Measurements from ENCODE around the gene GTF3C5. TPM values are rescaled to one million over a fixed set of nuclear protein-coding genes. Genes with fewer than 3 reads are reported as not detected.
"Not testable (repeated sequence)": the region's sequence is repeated elsewhere in the genome, so short reads cannot be mapped to it uniquely, and the experiment has no call there.

GTF3C5 gene
- total RNA-seq, 1 experiment from 2014 or later: 104 TPM

DNA sequence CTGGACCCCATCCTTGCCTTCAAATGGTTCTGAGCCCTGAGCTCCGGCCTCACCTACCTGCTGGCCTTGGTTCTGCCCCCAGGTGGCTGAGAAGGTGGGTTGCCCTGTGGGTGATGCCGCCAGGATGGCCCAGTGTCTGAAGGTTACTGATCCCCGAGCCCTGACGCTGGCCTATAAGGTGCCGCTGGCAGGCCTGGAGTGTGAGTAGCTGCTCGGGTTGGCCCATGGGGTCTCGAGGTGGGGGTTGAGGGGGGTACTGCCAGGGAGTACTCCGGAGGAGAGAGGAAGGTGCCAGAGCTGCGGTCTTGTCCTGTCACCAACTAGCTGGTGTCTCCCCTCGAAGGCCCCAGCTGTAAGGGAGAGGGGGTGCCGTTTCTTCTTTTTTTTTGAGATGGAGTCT is 36.2 kb downstream of the GTF3C5 start:
- POLR2A ChIA-PET: no interaction called here
- ATAC-seq: no peak

DNA sequence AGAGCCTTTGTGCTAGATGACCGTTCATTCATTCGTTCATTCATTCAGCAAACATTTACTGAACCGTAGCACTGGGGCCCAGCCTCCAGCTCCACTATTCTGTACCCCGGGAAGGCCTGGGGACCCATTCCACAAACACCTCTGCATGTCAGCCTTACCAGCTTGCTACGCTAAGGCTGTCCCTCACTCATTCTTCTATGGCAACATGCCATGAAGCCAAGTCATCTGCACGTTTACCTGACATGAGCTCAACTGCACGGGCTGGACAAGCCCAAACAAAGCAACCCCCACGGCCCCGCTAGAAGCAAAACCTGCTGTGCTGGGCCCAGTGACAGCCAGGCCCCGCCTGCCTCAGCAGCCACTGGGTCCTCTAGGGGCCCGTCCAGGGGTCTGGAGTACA is 37.0 kb downstream of the GTF3C5 start:
- ChIA-PET POLR2A (no interaction called here), CTCF (interaction anchor here (1.0 to 1.2 kb wide), 3 partner anchors 12 to 46 kb away, joined by 3 to 4 read pairs (median 4); no protein-coding TSS in a partner anchor)
- peaks cover 4% of the 10 kb centered on the region for H3K4me1 Mint-ChIP-seq
- ATAC-seq (no peak), DNase-seq (ENCODE audit: low spot score) (no peak)
- no peaks in the 10 kb centered on the region for H3K9me3 Mint-ChIP-seq
- H3K36me3 Mint-ChIP-seq: peaks cover 3% of the 10 kb centered on the region
- TF ChIP-seq TP53 (CRISPR knock-in tag; IDR thresholded peaks at IDR 0.05) (no peak), ZNF138 (CRISPR knock-in tag; conservative IDR thresholded peaks at IDR 0.05) (no peak), SP1 (CRISPR knock-in tag; conservative IDR thresholded peaks at IDR 0.05) (no peak), SOX15 (CRISPR knock-in tag; IDR thresholded peaks at IDR 0.05) (no peak), ZNF317 (CRISPR knock-in tag; IDR thresholded peaks at IDR 0.05; ENCODE audit: borderline replicate concordance, low read depth) (no peak), PRRX2 (CRISPR knock-in tag; IDR thresholded peaks at IDR 0.05) (no peak), ZNF219 (CRISPR knock-in tag; IDR thresholded peaks at IDR 0.05; ENCODE audit: borderline replicate concordance) (no peak), ETV6 (CRISPR knock-in tag; IDR thresholded peaks at IDR 0.05) (no peak), NR2C2 (CRISPR knock-in tag; IDR thresholded peaks at IDR 0.05) (no peak), IRF2 (CRISPR knock-in tag; IDR thresholded peaks at IDR 0.05; ENCODE audit: borderline replicate concordance, low read depth) (no peak), MYBL2 (CRISPR knock-in tag; IDR thresholded peaks at IDR 0.05) (no peak), FOXK1 (CRISPR knock-in tag; IDR thresholded peaks at IDR 0.05) (no peak), GRHL2 (CRISPR knock-in tag; IDR thresholded peaks at IDR 0.05; ENCODE audit: insufficient replicate concordance, severe bottlenecking) (no peak), CREM (CRISPR knock-in tag; IDR thresholded peaks at IDR 0.05) (no peak)
- TF ChIP-seq, protein P1, sequence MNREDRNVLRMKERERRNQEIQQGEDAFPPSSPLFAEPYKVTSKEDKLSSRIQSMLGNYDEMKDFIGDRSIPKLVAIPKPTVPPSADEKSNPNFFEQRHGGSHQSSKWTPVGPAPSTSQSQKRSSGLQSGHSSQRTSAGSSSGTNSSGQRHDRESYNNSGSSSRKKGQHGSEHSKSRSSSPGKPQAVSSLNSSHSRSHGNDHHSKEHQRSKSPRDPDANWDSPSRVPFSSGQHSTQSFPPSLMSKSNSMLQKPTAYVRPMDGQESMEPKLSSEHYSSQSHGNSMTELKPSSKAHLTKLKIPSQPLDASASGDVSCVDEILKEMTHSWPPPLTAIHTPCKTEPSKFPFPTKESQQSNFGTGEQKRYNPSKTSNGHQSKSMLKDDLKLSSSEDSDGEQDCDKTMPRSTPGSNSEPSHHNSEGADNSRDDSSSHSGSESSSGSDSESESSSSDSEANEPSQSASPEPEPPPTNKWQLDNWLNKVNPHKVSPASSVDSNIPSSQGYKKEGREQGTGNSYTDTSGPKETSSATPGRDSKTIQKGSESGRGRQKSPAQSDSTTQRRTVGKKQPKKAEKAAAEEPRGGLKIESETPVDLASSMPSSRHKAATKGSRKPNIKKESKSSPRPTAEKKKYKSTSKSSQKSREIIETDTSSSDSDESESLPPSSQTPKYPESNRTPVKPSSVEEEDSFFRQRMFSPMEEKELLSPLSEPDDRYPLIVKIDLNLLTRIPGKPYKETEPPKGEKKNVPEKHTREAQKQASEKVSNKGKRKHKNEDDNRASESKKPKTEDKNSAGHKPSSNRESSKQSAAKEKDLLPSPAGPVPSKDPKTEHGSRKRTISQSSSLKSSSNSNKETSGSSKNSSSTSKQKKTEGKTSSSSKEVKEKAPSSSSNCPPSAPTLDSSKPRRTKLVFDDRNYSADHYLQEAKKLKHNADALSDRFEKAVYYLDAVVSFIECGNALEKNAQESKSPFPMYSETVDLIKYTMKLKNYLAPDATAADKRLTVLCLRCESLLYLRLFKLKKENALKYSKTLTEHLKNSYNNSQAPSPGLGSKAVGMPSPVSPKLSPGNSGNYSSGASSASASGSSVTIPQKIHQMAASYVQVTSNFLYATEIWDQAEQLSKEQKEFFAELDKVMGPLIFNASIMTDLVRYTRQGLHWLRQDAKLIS (CRISPR knock-in tag; IDR thresholded peaks at IDR 0.05; ENCODE audit: borderline replicate concordance): no peak
- TF ChIP-seq, protein P2, sequence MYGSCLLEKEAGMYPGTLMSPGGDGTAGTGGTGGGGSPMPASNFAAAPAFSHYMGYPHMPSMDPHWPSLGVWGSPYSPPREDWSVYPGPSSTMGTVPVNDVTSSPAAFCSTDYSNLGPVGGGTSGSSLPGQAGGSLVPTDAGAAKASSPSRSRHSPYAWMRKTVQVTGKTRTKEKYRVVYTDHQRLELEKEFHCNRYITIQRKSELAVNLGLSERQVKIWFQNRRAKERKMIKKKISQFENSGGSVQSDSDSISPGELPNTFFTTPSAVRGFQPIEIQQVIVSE (CRISPR knock-in tag; IDR thresholded peaks at IDR 0.05; ENCODE audit: borderline replicate concordance): no peak
- TF ChIP-seq, protein P3, sequence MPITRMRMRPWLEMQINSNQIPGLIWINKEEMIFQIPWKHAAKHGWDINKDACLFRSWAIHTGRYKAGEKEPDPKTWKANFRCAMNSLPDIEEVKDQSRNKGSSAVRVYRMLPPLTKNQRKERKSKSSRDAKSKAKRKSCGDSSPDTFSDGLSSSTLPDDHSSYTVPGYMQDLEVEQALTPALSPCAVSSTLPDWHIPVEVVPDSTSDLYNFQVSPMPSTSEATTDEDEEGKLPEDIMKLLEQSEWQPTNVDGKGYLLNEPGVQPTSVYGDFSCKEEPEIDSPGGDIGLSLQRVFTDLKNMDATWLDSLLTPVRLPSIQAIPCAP (CRISPR knock-in tag; IDR thresholded peaks at IDR 0.05): no peak
- TF ChIP-seq, protein P4, sequence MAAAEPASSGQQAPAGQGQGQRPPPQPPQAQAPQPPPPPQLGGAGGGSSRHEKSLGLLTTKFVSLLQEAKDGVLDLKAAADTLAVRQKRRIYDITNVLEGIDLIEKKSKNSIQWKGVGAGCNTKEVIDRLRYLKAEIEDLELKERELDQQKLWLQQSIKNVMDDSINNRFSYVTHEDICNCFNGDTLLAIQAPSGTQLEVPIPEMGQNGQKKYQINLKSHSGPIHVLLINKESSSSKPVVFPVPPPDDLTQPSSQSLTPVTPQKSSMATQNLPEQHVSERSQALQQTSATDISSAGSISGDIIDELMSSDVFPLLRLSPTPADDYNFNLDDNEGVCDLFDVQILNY (CRISPR knock-in tag; IDR thresholded peaks at IDR 0.05): no peak
- TF ChIP-seq, protein P5, sequence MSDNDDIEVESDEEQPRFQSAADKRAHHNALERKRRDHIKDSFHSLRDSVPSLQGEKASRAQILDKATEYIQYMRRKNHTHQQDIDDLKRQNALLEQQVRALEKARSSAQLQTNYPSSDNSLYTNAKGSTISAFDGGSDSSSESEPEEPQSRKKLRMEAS (CRISPR knock-in tag; IDR thresholded peaks at IDR 0.05): no peak
- TF ChIP-seq, protein P6, sequence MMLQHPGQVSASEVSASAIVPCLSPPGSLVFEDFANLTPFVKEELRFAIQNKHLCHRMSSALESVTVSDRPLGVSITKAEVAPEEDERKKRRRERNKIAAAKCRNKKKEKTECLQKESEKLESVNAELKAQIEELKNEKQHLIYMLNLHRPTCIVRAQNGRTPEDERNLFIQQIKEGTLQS (CRISPR knock-in tag; conservative IDR thresholded peaks at IDR 0.05): no peak
- no peak overlapping the region for H3K4me3 Mint-ChIP-seq
- H3K27me3 Mint-ChIP-seq (ENCODE audit: low read depth): no peaks in the 10 kb centered on the region
- no peak overlapping the region for H3K27ac Mint-ChIP-seq

More for the DNA sequence above, 36.2 kb downstream of the GTF3C5 start:
- H3K27ac Mint-ChIP-seq: no peak overlapping the region
- H3K4me3 Mint-ChIP-seq: no peak overlapping the region
- DNase-seq (ENCODE audit: low spot score): no peak
- CTCF ChIA-PET: interaction anchor here (1.0 to 1.4 kb wide), 4 partner anchors 12 to 77 kb away, joined by 3 to 4 read pairs (median 4); no protein-coding TSS in a partner anchor
- peaks cover 6% of the 10 kb centered on the region for H3K4me1 Mint-ChIP-seq
- no peaks in the 10 kb centered on the region for H3K9me3 Mint-ChIP-seq
- peaks cover 3% of the 10 kb centered on the region for H3K36me3 Mint-ChIP-seq
- TF ChIP-seq RELA (CRISPR knock-in tag; IDR thresholded peaks at IDR 0.05; ENCODE audit: borderline replicate concordance) (no peak), ZNF317 (CRISPR knock-in tag; IDR thresholded peaks at IDR 0.05; ENCODE audit: borderline replicate concordance, low read depth) (no peak), TEAD1 (CRISPR knock-in tag; IDR thresholded peaks at IDR 0.05) (no peak), CREM (CRISPR knock-in tag; IDR thresholded peaks at IDR 0.05) (no peak)
- TF ChIP-seq, protein P7, sequence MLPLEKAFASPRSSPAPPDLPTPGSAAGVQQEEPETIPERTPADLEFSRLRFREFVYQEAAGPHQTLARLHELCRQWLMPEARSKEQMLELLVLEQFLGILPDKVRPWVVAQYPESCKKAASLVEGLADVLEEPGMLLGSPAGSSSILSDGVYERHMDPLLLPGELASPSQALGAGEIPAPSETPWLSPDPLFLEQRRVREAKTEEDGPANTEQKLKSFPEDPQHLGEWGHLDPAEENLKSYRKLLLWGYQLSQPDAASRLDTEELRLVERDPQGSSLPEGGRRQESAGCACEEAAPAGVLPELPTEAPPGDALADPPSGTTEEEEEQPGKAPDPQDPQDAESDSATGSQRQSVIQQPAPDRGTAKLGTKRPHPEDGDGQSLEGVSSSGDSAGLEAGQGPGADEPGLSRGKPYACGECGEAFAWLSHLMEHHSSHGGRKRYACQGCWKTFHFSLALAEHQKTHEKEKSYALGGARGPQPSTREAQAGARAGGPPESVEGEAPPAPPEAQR (CRISPR knock-in tag; IDR thresholded peaks at IDR 0.05): no peak
- TF ChIP-seq, protein P8, sequence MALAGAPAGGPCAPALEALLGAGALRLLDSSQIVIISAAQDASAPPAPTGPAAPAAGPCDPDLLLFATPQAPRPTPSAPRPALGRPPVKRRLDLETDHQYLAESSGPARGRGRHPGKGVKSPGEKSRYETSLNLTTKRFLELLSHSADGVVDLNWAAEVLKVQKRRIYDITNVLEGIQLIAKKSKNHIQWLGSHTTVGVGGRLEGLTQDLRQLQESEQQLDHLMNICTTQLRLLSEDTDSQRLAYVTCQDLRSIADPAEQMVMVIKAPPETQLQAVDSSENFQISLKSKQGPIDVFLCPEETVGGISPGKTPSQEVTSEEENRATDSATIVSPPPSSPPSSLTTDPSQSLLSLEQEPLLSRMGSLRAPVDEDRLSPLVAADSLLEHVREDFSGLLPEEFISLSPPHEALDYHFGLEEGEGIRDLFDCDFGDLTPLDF (CRISPR knock-in tag; IDR thresholded peaks at IDR 0.05): no peak
- no peaks in the 10 kb centered on the region for H3K27me3 Mint-ChIP-seq (ENCODE audit: low read depth)

DNA sequence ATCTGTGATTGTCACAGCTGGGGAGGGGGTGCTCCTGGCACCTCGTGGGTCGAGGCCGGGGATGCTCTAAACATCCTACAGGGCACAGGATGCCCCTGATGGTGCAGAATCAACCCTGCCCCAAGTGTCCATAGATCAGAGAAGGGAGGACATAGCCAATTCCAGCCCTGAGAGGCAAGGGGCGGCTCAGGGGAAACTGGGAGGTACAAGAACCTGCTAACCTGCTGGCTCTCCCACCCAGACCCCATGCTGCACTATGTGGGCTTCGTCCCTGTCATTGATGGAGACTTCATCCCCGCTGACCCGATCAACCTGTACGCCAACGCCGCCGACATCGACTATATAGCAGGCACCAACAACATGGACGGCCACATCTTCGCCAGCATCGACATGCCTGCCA is 37.6 kb downstream of the GTF3C5 start:
- POLR2A ChIA-PET; H3K36me3 Mint-ChIP-seq; H3K4me1 Mint-ChIP-seq; DNase-seq (ENCODE audit: low spot score); H3K27ac Mint-ChIP-seq; H3K9me3 Mint-ChIP-seq; H3K4me3 Mint-ChIP-seq; H3K27me3 Mint-ChIP-seq (ENCODE audit: low read depth); ATAC-seq: not testable (repeated sequence)
- CTCF ChIA-PET: interaction anchor here (1.2 kb wide), 1 partner anchor 46 kb away, joined by 3 read pairs; no protein-coding TSS in a partner anchor

Measured in WTC11 (cell line).